ENCODE results near the gene C10orf71.

GRCh38 chr10:49273626-49274025, 25.3 kb upstream of the C10orf71 start:
- no peak for TF ChIP-seq POLR2A (IDR thresholded peaks at IDR 0.05)
- TF ChIP-seq CTCF (IDR thresholded peaks at IDR 0.05): no peak

All from testis (tissue), 2 donors.